SK-N-SH treated with all-trans-retinoic acid at 6 μM for 48 hours (cell line): ENCODE data around the gene FASTKD3.

Experiments
- ATAC-seq: fragments of 200-7000 bp; cut with Tn5 transposase; 3 replicates; pipeline ENCODE4 v1.9.1; 2020; ENCODE audit warnings: mild to moderate bottlenecking, moderate library complexity
- ARNTL ChIP-seq: fragments of 450-650 bp; formaldehyde crosslinking; IDR thresholded peaks from 2 replicates; pipeline ENCODE4 v1.5.0; 2020; ENCODE audit warnings: low read depth, mild to moderate bottlenecking, moderate library complexity, borderline replicate concordance
- BACH2 ChIP-seq: fragments of 250-450 bp; sonication (Bioruptor Pico); IDR thresholded peaks from 2 replicates; pipeline ENCODE4 v1.9.0; 2021; ENCODE audit warnings: mild to moderate bottlenecking, borderline replicate concordance
- CSDC2 ChIP-seq: fragments of 250-450 bp; sonication (Bioruptor Pico); IDR thresholded peaks from 2 replicates; pipeline ENCODE4 v1.5.0; 2020; ENCODE audit warnings: mild to moderate bottlenecking, moderate library complexity
- ESRRG ChIP-seq: fragments of 250-450 bp; sonication (Bioruptor Pico); IDR thresholded peaks from 2 replicates; pipeline ENCODE4 v1.6.1; 2021; ENCODE audit warnings: mild to moderate bottlenecking
- GLIS3 ChIP-seq: fragments of 250-450 bp; sonication (Bioruptor Pico); IDR thresholded peaks from 2 replicates; pipeline ENCODE4 v1.5.0; 2020; ENCODE audit warnings: mild to moderate bottlenecking, moderate library complexity
- ISL1 ChIP-seq: fragments of 250-450 bp; sonication (Bioruptor Pico); IDR thresholded peaks from 2 replicates; pipeline ENCODE4 v2.1.2; 2022; ENCODE audit warnings: mild to moderate bottlenecking, moderate library complexity
- OSR1 ChIP-seq: fragments of 250-450 bp; sonication (Bioruptor Pico); IDR thresholded peaks from 2 replicates; pipeline ENCODE4 v1.8.0; 2022; ENCODE audit warnings: moderate library complexity, mild to moderate bottlenecking, inconsistent platforms
- RARB ChIP-seq: fragments of 250-450 bp; sonication (Bioruptor Pico); IDR thresholded peaks from 2 replicates; pipeline ENCODE4 v1.8.0; 2021; ENCODE audit warnings: mild to moderate bottlenecking, moderate library complexity
- SNAI2 ChIP-seq: fragments of 250-450 bp; sonication (Bioruptor Pico); IDR thresholded peaks from 2 replicates; pipeline ENCODE4 v1.5.0; 2020; ENCODE audit warnings: mild to moderate bottlenecking, moderate library complexity
- TCF4 ChIP-seq: fragments of 250-450 bp; sonication (Bioruptor Pico); IDR thresholded peaks from 2 replicates; pipeline ENCODE4 v1.8.0; 2021; ENCODE audit warnings: mild to moderate bottlenecking, moderate library complexity, borderline replicate concordance
- TOX ChIP-seq: fragments of 250-450 bp; sonication (Bioruptor Pico); IDR thresholded peaks from 2 replicates; pipeline ENCODE4 v1.8.0; 2021; ENCODE audit warnings: mild to moderate bottlenecking, moderate library complexity, borderline replicate concordance
- ZC3H10 ChIP-seq: fragments of 250-450 bp; sonication (Bioruptor Pico); IDR thresholded peaks from 2 replicates; pipeline ENCODE4 v1.5.1; 2021; ENCODE audit warnings: mild to moderate bottlenecking, moderate library complexity
- ZFP3 ChIP-seq: fragments of 250-450 bp; sonication (Bioruptor Pico); IDR thresholded peaks from 2 replicates; pipeline ENCODE4 v1.5.0; 2020; ENCODE audit warnings: mild to moderate bottlenecking, moderate library complexity
- ZFP30 ChIP-seq: fragments of 450-650 bp; formaldehyde crosslinking; IDR thresholded peaks from 2 replicates; pipeline ENCODE4 v1.5.0; 2022; ENCODE audit warnings: mild to moderate bottlenecking, moderate library complexity
- ZNF565 ChIP-seq: fragments of 450-650 bp; formaldehyde crosslinking; conservative IDR thresholded peaks from 2 replicates; pipeline ENCODE4 v1.5.0; 2020; ENCODE audit warnings: low read depth, mild to moderate bottlenecking, moderate library complexity
- ZNF70 ChIP-seq: fragments of 450-650 bp; formaldehyde crosslinking; IDR thresholded peaks from 2 replicates; pipeline ENCODE4 v1.5.0; 2020; ENCODE audit warnings: mild to moderate bottlenecking, moderate library complexity
- ZNF8 ChIP-seq: fragments of 450-650 bp; formaldehyde crosslinking; IDR thresholded peaks from 2 replicates; pipeline ENCODE4 v1.5.0; 2020; ENCODE audit warnings: mild to moderate bottlenecking, moderate library complexity
- TF ChIP-seq, protein P1 (sequence below): fragments of 250-450 bp; sonication (Bioruptor Pico); IDR thresholded peaks from 2 replicates; pipeline ENCODE4 v1.5.1; 2020; ENCODE audit warnings: low read depth, mild to moderate bottlenecking, moderate library complexity
- TF ChIP-seq, protein P2 (sequence below): fragments of 250-450 bp; sonication (Bioruptor Pico); IDR thresholded peaks from 2 replicates; pipeline ENCODE4 v1.8.0; 2020; ENCODE audit warnings: mild to moderate bottlenecking, moderate library complexity, borderline replicate concordance
- TF ChIP-seq, protein P3 (sequence below): fragments of 250-450 bp; sonication (Bioruptor Pico); IDR thresholded peaks from 2 replicates; pipeline ENCODE4 v1.8.0; 2021; ENCODE audit warnings: low read depth, mild to moderate bottlenecking, moderate library complexity, borderline replicate concordance
- TF ChIP-seq, protein P4 (sequence below): fragments of 250-450 bp; sonication (Bioruptor Pico); IDR thresholded peaks from 2 replicates; pipeline ENCODE4 v1.5.1; 2021; ENCODE audit warnings: mild to moderate bottlenecking, moderate library complexity
- TF ChIP-seq, protein P5 (sequence below): fragments of 250-450 bp; sonication (Bioruptor Pico); IDR thresholded peaks from 2 replicates; pipeline ENCODE4 v1.5.0; 2020; ENCODE audit warnings: mild to moderate bottlenecking, moderate library complexity

The FASTKD3 gene

DNA sequence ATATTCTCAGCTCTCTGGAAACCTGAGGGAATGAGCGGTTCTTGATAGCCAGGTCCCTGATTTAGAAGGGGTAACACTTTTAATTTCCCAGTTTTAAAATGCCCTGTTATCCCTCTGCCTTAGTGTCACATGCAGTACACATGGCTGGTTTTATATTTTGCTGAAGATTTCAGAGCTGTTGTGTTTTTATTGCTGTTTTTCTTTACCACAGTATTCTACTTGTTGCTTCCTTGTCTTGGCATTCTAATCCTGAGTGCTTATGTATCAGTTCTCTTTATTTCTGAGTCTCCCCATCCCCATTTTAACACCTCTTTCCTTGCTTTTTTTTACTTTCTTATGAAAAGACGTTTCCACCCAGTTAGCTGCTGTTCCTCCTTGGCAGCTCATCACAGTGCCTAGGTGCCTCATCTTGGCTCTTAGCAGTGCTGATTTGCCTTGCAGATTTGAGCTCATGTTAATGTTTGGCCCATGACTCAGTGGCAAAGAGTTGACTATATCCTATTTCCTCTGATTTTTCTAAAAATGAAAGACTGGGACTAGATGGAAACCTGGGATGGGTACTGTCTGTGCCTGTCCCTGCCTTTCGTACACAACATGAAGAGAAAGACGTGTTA, 3.8 kb upstream of the FASTKD3 start (continued):
- no peak for TF ChIP-seq RARB
- no peak for TF ChIP-seq TCF4 (CRISPR knock-in tag)
- no peak for TF ChIP-seq OSR1 (CRISPR knock-in tag)

DNA sequence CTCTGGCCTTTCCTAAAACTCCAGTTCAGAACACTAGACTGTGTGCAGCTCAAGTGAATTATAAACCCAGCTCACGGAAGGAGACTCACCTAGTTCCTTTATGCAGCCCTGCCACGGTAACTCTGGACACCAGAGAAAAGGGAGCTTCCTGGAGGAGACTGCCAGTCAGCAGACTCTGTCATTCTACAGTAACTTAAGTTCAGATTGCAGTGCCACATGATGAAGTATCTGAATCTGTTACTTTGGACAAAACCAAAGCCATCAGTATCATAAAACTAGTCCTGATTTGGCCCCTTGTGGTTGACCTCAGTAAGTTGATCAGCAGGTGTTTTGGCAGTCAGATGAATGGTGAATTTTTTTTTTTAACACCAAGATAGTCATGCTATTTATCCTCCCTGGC, 2.8 kb upstream of the FASTKD3 start:
- ATAC-seq, result no peak
- TF ChIP-seq ZNF565 (CRISPR knock-in tag) (no peak), TOX (no peak), GLIS3 (no peak), ZC3H10 (CRISPR knock-in tag) (no peak), ZFP3 (CRISPR knock-in tag) (no peak), ESRRG (no peak), TCF4 (CRISPR knock-in tag) (no peak), ISL1 (CRISPR knock-in tag) (no peak), BACH2 (CRISPR knock-in tag) (no peak), ZFP30 (no peak), RARB (no peak), ZNF70 (CRISPR knock-in tag) (no peak), SNAI2 (CRISPR knock-in tag) (no peak), ZNF8 (CRISPR knock-in tag) (no peak)
- TF ChIP-seq, protein P1, sequence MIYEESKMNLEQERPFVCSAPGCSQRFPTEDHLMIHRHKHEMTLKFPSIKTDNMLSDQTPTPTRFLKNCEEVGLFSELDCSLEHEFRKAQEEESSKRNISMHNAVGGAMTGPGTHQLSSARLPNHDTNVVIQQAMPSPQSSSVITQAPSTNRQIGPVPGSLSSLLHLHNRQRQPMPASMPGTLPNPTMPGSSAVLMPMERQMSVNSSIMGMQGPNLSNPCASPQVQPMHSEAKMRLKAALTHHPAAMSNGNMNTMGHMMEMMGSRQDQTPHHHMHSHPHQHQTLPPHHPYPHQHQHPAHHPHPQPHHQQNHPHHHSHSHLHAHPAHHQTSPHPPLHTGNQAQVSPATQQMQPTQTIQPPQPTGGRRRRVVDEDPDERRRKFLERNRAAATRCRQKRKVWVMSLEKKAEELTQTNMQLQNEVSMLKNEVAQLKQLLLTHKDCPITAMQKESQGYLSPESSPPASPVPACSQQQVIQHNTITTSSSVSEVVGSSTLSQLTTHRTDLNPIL (CRISPR knock-in tag), result no peak
- TF ChIP-seq, protein P2, sequence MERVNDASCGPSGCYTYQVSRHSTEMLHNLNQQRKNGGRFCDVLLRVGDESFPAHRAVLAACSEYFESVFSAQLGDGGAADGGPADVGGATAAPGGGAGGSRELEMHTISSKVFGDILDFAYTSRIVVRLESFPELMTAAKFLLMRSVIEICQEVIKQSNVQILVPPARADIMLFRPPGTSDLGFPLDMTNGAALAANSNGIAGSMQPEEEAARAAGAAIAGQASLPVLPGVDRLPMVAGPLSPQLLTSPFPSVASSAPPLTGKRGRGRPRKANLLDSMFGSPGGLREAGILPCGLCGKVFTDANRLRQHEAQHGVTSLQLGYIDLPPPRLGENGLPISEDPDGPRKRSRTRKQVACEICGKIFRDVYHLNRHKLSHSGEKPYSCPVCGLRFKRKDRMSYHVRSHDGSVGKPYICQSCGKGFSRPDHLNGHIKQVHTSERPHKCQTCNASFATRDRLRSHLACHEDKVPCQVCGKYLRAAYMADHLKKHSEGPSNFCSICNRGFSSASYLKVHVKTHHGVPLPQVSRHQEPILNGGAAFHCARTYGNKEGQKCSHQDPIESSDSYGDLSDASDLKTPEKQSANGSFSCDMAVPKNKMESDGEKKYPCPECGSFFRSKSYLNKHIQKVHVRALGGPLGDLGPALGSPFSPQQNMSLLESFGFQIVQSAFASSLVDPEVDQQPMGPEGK (CRISPR knock-in tag), result no peak
- TF ChIP-seq, protein P3, sequence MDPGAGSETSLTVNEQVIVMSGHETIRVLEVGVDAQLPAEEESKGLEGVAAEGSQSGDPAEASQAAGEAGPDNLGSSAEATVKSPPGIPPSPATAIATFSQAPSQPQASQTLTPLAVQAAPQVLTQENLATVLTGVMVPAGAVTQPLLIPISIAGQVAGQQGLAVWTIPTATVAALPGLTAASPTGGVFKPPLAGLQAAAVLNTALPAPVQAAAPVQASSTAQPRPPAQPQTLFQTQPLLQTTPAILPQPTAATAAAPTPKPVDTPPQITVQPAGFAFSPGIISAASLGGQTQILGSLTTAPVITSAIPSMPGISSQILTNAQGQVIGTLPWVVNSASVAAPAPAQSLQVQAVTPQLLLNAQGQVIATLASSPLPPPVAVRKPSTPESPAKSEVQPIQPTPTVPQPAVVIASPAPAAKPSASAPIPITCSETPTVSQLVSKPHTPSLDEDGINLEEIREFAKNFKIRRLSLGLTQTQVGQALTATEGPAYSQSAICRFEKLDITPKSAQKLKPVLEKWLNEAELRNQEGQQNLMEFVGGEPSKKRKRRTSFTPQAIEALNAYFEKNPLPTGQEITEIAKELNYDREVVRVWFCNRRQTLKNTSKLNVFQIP (CRISPR knock-in tag), result no peak
- TF ChIP-seq, protein P4, sequence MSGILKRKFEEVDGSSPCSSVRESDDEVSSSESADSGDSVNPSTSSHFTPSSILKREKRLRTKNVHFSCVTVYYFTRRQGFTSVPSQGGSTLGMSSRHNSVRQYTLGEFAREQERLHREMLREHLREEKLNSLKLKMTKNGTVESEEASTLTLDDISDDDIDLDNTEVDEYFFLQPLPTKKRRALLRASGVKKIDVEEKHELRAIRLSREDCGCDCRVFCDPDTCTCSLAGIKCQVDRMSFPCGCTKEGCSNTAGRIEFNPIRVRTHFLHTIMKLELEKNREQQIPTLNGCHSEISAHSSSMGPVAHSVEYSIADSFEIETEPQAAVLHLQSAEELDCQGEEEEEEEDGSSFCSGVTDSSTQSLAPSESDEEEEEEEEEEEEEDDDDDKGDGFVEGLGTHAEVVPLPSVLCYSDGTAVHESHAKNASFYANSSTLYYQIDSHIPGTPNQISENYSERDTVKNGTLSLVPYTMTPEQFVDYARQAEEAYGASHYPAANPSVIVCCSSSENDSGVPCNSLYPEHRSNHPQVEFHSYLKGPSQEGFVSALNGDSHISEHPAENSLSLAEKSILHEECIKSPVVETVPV, result no peak
- TF ChIP-seq, protein P5, sequence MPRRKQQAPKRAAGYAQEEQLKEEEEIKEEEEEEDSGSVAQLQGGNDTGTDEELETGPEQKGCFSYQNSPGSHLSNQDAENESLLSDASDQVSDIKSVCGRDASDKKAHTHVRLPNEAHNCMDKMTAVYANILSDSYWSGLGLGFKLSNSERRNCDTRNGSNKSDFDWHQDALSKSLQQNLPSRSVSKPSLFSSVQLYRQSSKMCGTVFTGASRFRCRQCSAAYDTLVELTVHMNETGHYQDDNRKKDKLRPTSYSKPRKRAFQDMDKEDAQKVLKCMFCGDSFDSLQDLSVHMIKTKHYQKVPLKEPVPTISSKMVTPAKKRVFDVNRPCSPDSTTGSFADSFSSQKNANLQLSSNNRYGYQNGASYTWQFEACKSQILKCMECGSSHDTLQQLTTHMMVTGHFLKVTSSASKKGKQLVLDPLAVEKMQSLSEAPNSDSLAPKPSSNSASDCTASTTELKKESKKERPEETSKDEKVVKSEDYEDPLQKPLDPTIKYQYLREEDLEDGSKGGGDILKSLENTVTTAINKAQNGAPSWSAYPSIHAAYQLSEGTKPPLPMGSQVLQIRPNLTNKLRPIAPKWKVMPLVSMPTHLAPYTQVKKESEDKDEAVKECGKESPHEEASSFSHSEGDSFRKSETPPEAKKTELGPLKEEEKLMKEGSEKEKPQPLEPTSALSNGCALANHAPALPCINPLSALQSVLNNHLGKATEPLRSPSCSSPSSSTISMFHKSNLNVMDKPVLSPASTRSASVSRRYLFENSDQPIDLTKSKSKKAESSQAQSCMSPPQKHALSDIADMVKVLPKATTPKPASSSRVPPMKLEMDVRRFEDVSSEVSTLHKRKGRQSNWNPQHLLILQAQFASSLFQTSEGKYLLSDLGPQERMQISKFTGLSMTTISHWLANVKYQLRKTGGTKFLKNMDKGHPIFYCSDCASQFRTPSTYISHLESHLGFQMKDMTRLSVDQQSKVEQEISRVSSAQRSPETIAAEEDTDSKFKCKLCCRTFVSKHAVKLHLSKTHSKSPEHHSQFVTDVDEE (CRISPR knock-in tag), result no peak
- TF ChIP-seq, all 23 proteins: peak for 0

DNA sequence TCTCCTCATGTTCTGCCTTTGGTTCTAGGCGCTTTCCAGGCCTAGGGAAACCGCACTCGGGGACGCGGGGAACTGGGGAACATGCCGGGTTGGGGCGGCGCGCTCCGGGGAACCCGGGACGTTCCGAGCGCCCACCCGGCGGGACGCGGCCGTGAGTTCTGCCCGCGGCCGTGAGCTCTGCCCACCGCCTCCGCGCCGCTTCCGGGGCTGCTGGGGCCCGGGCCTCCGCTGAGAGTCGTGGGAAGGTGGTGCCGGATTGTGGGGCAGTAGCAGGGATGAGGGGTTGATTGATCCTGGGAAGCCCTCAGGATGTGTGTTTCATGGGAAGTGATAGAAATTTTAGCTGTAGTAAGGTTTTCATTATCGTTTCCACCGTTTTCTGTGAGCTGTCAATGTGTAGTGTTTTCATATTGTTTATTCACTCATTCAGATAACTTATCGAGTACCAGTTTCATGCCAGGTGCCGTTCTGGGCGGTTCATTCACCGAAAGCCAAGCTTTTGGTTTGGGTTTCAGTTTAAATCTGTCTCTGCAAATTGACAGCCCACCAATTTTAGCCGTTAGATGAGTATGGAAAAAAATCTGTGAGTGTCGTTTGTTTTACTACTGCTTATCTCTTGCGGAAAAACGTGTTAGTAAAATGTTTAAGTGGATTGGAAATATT, 774 bp upstream of the FASTKD3 start:
- no peak for TF ChIP-seq ESRRG
- ATAC-seq, result peak; percentile 62

DNA sequence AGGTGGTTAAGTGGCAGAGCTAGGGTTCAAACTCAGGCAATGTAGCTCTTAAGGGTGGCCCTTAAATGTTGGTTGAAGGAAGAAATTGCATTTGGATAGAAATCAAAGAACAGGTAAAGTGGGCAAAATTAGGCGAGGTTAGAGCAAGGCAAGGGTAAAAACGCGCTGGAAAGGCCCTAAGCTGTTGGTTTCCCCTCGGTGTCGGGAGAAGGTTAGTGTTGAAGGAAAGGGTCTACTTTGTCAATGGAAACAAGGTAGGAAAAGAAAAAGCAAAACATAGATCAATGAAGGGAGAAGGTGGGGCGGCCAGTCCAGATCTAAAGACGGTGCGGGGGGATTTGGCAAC, 431 bp downstream of the FASTKD3 start:
- ATAC-seq, result peak; percentile 19
- no peak for TF ChIP-seq TOX
- TF ChIP-seq GLIS3, result no peak
- no peak for TF ChIP-seq ZNF8 (CRISPR knock-in tag)
- TF ChIP-seq, protein P1 (CRISPR knock-in tag), result no peak
- TF ChIP-seq ZFP30, result no peak
- TF ChIP-seq ZFP3 (CRISPR knock-in tag), result no peak
- no peak for TF ChIP-seq ZC3H10 (CRISPR knock-in tag)
- TF ChIP-seq RARB, result no peak
- TF ChIP-seq ISL1 (CRISPR knock-in tag), result no peak
- no peak for TF ChIP-seq ZNF565 (CRISPR knock-in tag)
- TF ChIP-seq TCF4 (CRISPR knock-in tag), result no peak
- no peak for TF ChIP-seq ARNTL (CRISPR knock-in tag)
- TF ChIP-seq ZNF70 (CRISPR knock-in tag), result no peak
- TF ChIP-seq, protein P2 (CRISPR knock-in tag), result no peak
- TF ChIP-seq CSDC2, result no peak
- no peak for TF ChIP-seq SNAI2 (CRISPR knock-in tag)
